GM21360 (cell line): Measurements from ENCODE around the gene JAZF1.

Experiments
- ATAC-seq: cut with Tn5 transposase; IDR thresholded peaks from one replicate; pipeline ENCODE4 v1.9.1; 2021; ENCODE audit warnings: mild to moderate bottlenecking, moderate library complexity; ENCODE audit not compliant: unreplicated experiment

The JAZF1 gene

DNA sequence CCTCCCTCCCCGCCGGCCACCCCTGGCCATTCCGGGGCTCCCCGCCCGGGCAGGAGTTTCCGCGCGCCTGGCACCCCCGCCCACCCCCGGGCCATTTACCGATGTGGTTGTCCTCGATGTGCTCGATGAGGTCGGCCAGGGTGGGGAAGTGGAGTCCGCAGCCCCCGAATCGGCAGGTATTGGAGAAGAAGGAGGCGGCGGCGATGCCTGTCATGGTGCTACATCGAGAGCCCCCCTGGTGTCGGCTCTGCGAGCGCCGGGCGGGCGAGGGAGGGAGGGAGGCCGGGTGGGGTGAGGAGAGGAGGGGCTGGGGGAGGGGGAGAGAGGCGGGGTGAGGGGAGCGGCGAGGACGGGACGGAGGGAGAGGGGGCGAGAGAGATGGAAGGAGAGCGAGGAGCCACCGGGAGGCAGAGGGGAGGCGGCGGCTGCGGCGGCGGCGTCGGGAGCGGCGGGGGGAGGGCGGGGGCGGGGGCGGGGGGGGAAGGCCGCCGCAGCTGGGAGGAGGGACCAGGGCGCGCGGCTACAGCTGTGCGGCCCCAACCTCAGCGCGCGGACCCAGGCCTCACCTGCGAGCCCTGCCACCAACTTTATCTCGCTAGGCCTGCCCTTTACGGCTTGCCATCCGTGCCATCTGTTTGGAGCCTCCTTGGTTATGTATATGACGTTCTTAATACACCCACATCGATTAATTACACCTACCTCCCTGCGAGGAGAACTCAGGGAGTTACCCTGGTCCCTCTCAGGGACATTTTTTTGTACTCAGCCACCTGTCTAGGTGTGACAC is at the start of gene JAZF1:
TSS of gene JAZF1 (minus strand) at position 432 of the 784 bp plus-strand sequence.
- no peak for ATAC-seq

DNA sequence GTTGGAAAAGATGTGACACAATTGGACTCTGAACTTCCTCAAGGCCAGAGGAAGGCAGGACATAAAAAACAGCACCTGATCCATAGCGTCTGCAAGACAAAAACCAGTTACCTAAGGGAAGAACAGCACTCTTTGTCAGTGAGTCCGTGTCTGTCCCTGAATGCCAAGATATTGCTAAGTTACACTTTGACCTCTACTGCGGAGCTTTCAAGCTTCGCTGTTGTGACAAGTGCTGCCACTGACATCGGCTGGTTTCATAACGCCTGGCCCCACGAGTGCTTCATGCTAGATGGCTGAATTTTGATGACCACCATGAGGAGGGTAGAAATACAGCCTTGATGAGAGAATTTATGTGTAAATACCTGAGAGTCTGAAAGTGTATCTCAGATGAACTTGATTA is 49.7 kb upstream of the JAZF1 start:
- ATAC-seq: no peak

DNA sequence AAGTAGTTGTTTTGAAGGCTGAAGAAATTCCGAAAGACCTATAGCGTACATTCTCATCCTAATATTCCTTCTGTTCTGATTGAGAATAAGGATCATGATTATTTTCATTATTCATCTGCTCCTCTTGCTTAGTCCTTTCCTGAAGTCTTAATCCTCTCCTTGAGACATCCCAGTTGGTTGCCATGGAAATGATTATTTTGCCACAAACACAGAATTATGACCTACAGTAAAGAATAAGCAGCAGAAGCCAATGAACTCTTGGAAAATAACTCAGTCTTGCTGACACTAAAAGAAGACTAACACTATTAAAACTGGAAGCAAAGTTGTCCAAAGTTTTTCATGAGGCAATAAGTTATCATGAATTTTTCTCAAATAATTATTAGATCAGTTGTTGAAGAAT is 47.8 kb upstream of the JAZF1 start:
- no peak for ATAC-seq

DNA sequence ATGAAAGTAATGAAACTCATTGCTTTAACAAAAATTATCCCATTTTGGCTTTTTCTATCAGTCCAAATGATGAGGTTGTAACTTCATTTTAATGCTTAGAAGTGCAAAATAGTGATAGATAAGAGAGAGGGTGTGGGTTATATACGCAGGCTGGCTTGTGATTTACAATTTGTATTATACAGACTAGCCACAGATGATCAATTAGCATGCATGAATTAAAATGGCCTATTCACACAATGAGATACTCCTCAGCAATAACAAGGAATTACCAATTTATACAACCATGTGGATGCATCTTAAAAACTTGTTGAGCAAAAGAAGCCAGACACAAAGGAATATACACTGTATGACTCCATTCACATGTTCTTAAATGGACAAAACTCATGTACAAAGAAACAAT is 45.4 kb upstream of the JAZF1 start:
- no peak for ATAC-seq

DNA sequence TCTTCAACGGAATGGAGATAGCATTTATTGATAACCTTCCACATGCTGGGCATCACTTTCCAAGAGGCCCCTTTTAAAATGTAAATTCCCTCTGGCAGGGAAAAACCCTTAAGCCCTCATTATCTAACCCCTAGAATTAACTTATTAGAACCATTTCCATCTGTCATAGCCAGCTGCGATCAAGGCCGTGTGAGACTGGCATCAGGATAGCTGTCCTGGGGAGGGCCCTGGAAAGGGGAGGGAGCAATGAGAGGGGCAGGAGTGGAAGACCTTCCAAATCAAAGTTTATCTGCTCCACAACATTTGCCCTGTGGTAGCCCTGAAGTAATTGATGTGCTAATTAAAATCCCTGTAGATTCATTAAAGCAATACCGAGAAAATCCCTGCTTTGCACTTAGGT is 45.0 kb upstream of the JAZF1 start:
- ATAC-seq: no peak

DNA sequence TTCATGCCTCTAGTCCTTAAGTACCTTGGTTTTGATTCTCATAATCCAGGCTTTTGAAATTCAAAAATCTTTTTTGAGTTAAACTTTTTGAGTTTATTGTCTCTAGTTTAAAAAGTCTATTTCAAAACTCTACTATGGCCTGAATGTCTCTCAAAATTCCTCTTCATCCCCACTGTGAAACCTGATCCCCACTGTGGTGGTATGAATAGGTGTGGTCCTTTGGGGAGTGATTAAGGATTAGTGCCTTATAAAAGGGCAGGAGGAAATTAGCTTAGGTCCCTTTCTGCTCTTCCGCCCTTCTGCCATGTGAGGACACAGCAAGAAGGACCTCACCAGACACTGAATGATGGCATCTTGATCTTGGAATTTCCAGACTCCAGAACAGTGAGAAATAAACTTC is 44.1 kb upstream of the JAZF1 start:
- ATAC-seq: no peak

DNA sequence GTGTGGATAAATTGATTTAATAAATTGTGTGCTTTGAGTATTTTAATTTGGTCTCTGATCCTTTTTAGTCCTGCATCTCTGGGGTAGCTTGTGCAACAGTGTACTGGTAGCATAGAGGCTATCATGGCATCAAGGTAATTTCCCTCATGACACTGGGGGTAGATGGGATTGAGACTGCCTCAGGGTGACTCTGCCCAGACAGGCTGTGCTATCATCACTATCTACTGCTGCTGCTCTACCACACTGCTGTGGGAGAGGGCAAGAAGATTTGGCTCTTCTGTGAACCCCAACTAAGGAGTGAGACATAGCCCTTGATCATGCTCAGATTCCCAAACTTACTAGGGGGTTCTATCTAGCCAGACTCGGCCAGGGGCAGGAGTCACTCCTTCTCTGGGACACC is 43.6 kb upstream of the JAZF1 start:
- no peak for ATAC-seq

DNA sequence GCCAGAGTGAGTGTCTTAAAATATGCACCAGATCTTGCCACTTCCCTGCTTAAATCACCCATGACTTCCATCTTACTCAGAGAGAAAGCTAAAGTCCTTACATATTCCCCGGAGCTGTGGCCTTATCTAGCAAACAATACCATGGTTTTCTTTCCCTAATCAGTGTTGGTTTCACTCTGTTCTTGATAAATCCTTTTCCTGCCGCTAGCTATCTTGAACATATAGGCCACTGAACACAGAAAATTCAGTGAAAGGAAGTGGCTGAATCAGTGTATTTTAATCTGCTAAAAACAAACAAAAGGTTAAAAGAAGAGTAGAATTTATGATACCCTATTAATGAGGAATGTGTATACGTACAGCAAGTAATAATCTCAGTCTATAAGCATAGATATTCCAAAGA is 42.0 kb upstream of the JAZF1 start:
- no peak for ATAC-seq

DNA sequence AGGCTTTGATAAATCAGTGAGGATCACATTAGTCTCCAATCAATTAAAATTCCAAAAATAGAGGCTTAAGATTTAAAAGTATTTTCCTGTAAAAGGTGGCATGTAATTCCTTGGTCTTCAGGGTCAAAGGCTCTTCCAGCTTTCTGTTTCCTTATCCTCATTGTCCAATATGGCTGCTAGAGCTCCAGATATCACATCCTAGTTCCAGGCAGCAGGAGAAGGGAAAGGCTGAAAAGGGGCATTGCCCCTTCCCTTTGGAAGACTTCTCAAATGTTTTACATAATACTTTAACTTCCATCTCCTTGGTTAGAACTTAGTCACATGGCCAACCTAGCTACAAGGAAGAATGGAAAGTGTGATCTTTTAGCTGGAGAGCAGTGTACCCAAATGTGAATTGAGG is 39.2 kb upstream of the JAZF1 start:
- no peak for ATAC-seq

DNA sequence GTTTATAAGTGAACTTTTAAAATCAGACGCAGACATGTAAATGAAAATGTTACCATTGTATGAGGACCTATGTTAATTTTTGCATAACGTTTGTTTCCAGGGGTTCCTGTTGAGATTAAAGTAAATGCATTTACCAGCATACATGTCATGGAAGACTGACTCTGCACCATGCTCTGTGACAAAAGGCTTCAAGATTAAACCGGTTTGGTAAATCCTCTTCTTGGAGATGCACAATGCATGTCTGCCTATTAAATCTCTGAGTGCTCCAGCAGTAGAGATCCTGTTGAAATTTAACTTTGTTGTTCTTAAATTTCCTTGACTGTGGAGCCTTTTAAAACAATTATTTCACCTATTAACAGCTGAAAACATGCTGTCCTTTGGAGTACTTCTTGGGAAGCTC is 36.5 kb upstream of the JAZF1 start:
- no peak for ATAC-seq

DNA sequence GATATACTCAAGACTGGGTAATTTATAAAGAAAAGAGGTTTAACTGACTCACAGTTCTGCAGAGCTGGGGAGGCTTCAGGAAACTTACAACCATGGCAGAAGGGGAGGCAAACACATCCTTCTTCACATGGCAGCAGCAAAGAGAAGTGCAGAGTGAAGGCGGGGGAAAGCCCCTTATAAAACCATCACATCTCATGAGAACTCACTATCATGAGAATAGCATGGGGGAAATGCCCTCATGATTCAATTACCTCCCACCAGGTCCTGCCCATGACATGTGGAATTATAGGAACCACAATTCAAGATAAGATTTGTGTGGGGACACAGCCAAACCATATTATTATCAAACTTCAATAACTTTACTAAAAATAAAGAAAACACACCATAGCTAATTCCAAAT is 30.4 kb upstream of the JAZF1 start:
- no peak for ATAC-seq

DNA sequence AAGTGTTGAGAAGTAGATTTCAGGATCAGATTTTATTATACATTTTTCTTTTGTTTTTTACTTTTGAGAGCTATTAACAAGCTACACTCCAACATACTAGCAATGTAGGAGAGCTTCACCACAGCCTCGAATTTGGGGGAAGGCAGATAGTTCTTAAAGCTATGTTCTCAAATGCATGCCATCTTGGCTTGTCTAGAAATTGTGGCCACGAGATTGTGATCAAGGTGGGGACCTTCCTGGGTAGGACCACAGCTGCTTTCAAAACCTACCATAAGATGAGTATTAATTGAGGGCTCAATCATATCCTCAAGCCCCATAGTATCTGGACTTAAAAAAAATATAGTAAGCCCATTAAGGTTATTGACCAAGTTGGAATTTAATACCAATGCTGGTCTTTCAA is 27.9 kb upstream of the JAZF1 start:
- no peak for ATAC-seq

DNA sequence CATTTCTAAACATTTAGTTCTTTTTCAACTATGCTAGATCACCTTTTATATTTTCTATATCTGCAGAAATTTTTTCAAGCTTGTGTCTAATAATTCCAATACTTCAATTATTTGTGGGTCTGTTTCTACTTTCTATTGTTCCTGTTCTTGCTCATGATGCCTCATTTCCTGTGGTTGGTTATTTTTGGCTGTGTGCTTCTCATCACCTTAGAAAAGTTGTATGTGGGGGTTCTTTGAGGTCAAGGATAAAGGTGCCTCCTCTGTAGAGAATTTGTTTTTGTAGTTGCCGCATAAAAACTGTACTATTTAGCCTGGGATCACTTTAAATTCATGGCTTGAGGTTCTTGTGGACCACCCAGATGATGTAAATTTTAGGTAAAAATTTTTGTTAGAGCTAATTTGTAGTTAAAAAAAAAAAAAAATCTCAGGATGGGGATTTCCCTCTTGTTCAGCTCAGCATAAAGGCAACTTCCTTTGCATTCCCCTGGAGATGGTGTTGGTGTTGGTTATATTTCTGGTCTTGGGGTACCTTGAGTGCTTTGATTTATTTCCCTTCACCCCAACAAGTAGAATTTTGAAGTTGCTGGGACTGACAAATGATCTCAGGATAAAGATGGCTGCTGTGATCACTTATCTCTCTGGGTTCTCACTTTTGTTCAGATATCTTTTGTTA is 27.0 kb upstream of the JAZF1 start:
- ATAC-seq: no peak

DNA sequence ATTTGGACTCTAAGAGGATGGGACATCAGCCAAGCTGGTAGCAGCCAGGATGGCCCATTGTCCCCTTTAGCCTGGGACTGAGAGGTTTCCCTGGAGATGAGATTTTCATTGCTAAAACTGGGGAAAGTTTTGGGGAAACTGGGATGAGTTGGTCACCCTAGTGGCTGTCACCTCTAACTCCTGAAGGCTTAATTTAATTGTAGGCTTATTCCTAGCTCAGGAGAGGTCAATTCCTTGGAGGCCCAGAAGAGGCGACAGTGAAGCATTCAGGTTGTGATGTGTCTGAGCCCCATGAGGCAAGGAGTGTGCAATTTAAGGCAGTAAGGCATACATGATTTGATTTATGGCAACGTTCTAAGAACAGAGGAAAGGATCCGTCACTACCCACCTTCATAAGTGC is 24.9 kb upstream of the JAZF1 start:
- ATAC-seq: no peak

DNA sequence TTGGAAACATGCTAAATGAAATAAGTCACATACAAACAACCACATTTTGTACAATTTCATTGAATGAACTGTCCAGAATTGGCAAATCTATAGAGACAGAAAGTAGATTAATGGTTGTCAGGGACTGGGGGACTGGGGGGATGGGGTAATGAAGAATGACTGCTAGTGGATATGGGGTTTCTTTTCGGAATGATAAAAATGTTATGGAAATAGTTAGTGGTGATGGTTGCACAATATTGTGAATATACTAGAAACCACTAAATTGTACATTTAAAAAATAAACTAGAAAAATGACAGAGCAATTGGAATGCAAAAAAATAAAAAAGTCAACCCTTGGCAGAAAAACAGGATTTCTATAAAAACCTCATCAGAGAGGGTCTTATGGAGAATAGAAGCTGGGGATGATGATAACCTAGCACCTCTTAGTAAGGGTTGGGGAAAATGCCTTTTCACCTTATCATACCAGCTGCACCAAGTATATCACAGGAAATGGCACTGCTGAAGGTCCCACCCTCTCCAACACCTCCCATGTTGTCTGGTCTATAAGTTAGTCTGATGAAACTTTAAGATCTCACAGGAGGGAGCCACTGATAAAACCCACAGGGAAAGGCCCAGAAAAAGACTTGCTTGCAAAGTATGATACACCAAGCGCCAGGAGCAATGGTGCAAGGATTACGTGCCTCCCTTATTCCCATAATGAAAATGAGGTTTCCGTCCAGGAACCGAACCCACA is 23.1 kb upstream of the JAZF1 start:
- no peak for ATAC-seq

DNA sequence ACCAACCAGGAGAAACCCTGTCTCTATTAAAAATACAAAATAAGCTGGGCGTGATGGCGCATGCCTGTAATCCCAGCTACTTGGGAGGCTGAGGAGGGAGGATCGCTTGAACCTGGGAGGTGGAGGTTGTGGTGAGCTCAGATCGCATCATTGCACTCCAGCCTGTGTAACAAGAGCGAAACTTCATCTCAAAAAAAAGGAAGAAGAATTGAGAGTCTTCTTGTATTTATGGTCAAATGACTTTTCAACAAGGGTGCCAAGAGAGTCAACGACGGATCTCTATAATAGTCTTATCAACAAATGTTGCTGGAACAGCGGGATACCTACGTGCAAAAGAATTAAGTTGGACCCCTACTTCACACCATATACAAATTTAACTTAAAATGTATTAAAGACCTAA is 21.6 kb upstream of the JAZF1 start:
- ATAC-seq: no peak

DNA sequence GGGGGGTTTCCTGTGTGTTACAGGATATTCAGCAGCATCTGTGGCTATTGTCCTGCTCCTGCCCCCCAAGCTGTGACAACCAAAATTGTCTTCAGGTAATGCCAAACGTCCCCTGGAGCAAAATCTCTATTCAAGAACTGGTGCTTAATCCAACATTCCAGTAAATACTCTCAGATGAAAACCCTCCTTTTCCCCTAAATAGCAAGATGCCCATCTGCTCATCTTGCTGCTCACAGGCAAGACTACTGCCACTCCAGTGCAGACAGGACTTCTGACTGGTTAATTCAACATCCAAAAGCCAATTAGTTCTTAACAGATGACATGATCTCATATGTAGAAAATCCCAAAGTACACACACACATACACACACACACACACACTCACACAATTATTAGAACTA is 20.5 kb upstream of the JAZF1 start:
- ATAC-seq: no peak

DNA sequence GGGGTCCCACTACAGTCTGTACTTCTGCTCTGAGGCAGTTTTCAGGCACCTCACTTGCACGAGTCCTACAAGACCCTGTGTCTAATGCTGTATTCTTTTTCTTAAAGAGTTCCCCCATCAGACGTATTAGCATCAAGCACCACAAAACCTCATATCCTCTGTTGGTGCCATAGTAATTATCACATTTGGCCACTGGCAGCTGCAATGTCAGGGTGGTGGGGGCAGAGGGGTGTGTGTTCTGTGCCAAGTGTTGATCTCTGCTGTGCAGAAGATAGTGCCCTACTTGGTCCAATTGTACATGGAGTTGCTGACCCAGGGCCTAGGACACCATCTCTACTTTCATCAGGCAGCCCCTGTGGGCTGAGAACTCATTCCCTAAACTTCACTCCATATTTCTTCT is 20.0 kb upstream of the JAZF1 start:
- ATAC-seq: no peak

DNA sequence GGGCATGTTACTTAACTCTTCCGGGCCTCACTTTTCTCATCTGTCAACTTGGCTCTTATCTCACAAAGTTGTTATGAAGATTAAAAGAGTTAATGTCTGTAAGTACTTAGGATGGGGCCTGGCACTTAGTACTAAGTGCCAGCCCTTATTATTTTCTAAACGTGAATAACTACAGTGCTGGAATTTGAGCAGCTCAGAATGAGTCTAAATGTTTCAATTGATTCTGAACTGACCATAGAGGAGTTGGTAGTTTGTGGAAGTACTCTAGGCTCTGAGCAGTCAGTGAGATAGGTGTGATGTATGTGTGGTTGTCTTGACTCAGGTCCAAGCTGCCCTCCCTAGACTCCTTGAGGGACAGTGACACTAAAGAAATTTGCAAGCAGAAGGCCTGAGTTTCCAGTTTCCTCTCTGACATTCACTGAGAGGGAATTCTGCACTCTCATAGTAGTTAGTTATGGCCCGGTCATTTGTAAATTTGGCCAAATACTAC is 18.5 kb upstream of the JAZF1 start:
- no peak for ATAC-seq

DNA sequence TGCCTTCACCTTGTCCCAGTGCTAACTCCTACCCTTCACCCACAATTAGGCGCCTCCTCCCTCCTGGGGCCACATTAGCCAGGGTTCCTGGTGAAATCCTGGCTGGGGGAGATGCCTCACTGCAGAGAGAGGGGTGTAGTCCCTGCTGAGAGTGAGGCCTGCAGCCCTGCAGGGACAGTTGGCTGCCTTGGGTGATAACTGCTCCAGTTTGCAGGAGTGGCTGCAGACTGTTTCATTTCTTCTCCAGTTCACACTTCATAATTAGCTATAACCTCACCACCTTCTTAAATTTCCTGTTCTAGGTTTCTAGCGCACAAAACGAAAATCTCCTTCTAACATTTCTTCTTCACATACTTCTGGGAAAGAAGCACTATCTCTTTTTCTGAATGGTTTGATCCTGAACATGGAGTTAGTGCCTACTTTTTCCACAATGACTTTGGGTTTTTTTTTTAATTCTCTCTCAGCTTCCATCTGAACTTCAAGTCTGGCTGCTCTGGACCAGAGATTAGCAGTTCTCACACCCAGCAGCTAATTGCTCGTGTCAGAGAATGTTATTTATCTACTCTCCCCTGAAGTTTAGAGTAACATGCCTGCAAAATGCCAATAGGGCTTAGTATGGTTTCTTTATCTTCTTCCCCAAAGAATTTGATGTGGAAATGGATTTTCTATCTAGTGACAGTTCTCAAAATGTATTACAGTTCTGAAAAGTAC is 15.5 kb upstream of the JAZF1 start:
- ATAC-seq: no peak
